GM19438 (cell line): ENCODE results near the gene HIKESHI.
"Not testable (repeated sequence)": the region's sequence is repeated elsewhere in the genome, so short reads cannot be mapped to it uniquely, and the experiment has no call there.

ENCODE experiments used
- ATAC-seq: cut with Tn5 transposase; IDR thresholded peaks from one replicate; pipeline ENCODE4 v1.9.1; 2021; ENCODE audit warnings: low read depth; ENCODE audit not compliant: unreplicated experiment

The HIKESHI gene

GRCh38 chr11:86302092-86302793 lies at the start of gene HIKESHI:
HIKESHI (plus strand) TSS chr11:86302240; CDS start chr11:86302449, 209 bp downstream.
- peak; percentile 100 for ATAC-seq

- ATAC-seq = peak; percentile 77
These were observed 46.1 kb upstream of the HIKESHI start for GRCh38 chr11:86255896-86256295.

- no peak for ATAC-seq
These were observed 45.4 kb upstream of the HIKESHI start for GRCh38 chr11:86256608-86257007.

GRCh38 chr11:86257446-86257845 lies 44.6 kb upstream of the HIKESHI start:
- ATAC-seq = no peak

GRCh38 chr11:86259730-86260129 lies 42.3 kb upstream of the HIKESHI start:
- no peak for ATAC-seq

- no peak for ATAC-seq
These were observed 40.7 kb upstream of the HIKESHI start for GRCh38 chr11:86261328-86261727.

GRCh38 chr11:86262387-86262786 lies 39.7 kb upstream of the HIKESHI start:
- no peak for ATAC-seq

GRCh38 chr11:86264649-86265048 lies 37.4 kb upstream of the HIKESHI start:
- ATAC-seq = no peak

- no peak for ATAC-seq
These were observed 36.8 kb upstream of the HIKESHI start for GRCh38 chr11:86265194-86265593.

- no peak for ATAC-seq
These were observed 32.4 kb upstream of the HIKESHI start for GRCh38 chr11:86269645-86270044.

GRCh38 chr11:86274503-86274902 lies 27.5 kb upstream of the HIKESHI start:
- no peak for ATAC-seq

GRCh38 chr11:86274999-86275398 lies 27.0 kb upstream of the HIKESHI start:
- ATAC-seq = no peak

GRCh38 chr11:86275493-86276370 lies 26.3 kb upstream of the HIKESHI start:
- ATAC-seq = no peak

GRCh38 chr11:86277741-86278140 lies 24.3 kb upstream of the HIKESHI start:
- no peak for ATAC-seq

- no peak for ATAC-seq
These were observed 23.8 kb upstream of the HIKESHI start for GRCh38 chr11:86278226-86278625.

- no peak for ATAC-seq
These were observed 22.3 kb upstream of the HIKESHI start for GRCh38 chr11:86279747-86280146.

- no peak for ATAC-seq
These were observed 14.6 kb upstream of the HIKESHI start for GRCh38 chr11:86287468-86287796.

GRCh38 chr11:86288776-86289507 lies 13.1 kb upstream of the HIKESHI start:
- no peak for ATAC-seq

- ATAC-seq = not testable (repeated sequence)
These were observed 12.3 kb upstream of the HIKESHI start for GRCh38 chr11:86289508-86290280.

GRCh38 chr11:86291466-86292262 lies 10.4 kb upstream of the HIKESHI start:
- ATAC-seq = no peak
